ENCODE data around the gene KNTC1. TPM values are rescaled to one million over a fixed set of nuclear protein-coding genes. Genes with fewer than 3 reads are reported as not detected.

The KNTC1 gene
- total and polyA plus RNA-seq, 2 of the 8 experiments (the other 6 are each of a cell fraction or from before 2014, with no cell fraction given): 52.7 to 80.2 TPM

GRCh38 chr12:122515275-122515674 lies 11.8 kb upstream of the KNTC1 start (continued):
- TF ChIP-seq ATF2 (IDR thresholded peaks at IDR 0.05; ENCODE audit: low read length) (no peak), TBP (IDR thresholded peaks at IDR 0.05; ENCODE audit: low read depth, low read length) (no peak), RXRA (IDR thresholded peaks at IDR 0.05; ENCODE audit: insufficient read depth, low read depth, low read length) (no peak), RNF2 (IDR thresholded peaks at IDR 0.05; ENCODE audit: borderline replicate concordance, low read depth, low read length, missing control alignments, poor library complexity, severe bottlenecking) (no peak), SP2 (IDR thresholded peaks at IDR 0.05; ENCODE audit: low read length) (no peak), CHD1 (IDR thresholded peaks at IDR 0.05; ENCODE audit: low read depth, low read length) (no peak), SUZ12 (IDR thresholded peaks at IDR 0.05; ENCODE audit: low read length) (no peak), CEBPB (IDR thresholded peaks at IDR 0.05; ENCODE audit: low read depth, low read length) (no peak)
